Immature natural killer cell (primary cell): ENCODE measurements around the gene MNT. TPM values are rescaled to one million over a fixed set of nuclear protein-coding genes. Genes with fewer than 3 reads are reported as not detected.

Experiments used
- DNase-seq, 3 donors: peaks; one replicate each; pipeline ENCODE4 v3.0.0; 2022; ENCODE audit warnings: mixed read lengths in 1 of 3
- H3K27ac Mint-ChIP-seq, 6 donors: one replicate each; pipeline ENCODE4 v1.8.0; 2020; ENCODE audit warnings: mixed read lengths in 6 of 6, mild to moderate bottlenecking in 5 of 6, inconsistent platforms in 4 of 6, moderate library complexity in 3 of 6
- H3K27me3 Mint-ChIP-seq, 3 donors: one replicate each; pipeline ENCODE4 v1.8.0; 2020 to 2021; ENCODE audit warnings: low read depth in 3 of 3, mild to moderate bottlenecking in 3 of 3, mixed read lengths in 3 of 3, moderate library complexity in 3 of 3, inconsistent platforms in 1 of 3
- H3K36me3 Mint-ChIP-seq, 3 donors: one replicate each; pipeline ENCODE4 v1.8.0; 2020; ENCODE audit warnings: mixed read lengths in 3 of 3, inconsistent platforms in 2 of 3, mild to moderate bottlenecking in 2 of 3
- H3K4me1 Mint-ChIP-seq, 2 donors: one replicate each; pipeline ENCODE4 v1.8.0; 2020; ENCODE audit warnings: inconsistent platforms in 2 of 2, mild to moderate bottlenecking in 2 of 2, mixed read lengths in 2 of 2, moderate library complexity in 1 of 2
- H3K4me3 Mint-ChIP-seq, 5 donors: one replicate each; pipeline ENCODE4 v1.8.0; 2020; ENCODE audit warnings: mild to moderate bottlenecking in 5 of 5, mixed read lengths in 5 of 5, inconsistent platforms in 3 of 5, moderate library complexity in 3 of 5
- H3K9me3 Mint-ChIP-seq, 6 donors: one replicate each; pipeline ENCODE4 v1.8.0; 2020; ENCODE audit warnings: mild to moderate bottlenecking in 6 of 6, mixed read lengths in 6 of 6, inconsistent platforms in 4 of 6, moderate library complexity in 3 of 6
- polyA plus RNA-seq, 3 donors: library from polyadenylated mRNA; unstranded; fragments of 300-500 nt; fragmentation: Illumina TruSeq; gene quantifications; one replicate each; pipeline ENCODE4 v1.2.3, GENCODE V29; 2021

The MNT gene
- polyA plus RNA-seq, 3 donors from 2014 or later, result 0.10 to 1.1 (median 0.64) TPM

DNA sequence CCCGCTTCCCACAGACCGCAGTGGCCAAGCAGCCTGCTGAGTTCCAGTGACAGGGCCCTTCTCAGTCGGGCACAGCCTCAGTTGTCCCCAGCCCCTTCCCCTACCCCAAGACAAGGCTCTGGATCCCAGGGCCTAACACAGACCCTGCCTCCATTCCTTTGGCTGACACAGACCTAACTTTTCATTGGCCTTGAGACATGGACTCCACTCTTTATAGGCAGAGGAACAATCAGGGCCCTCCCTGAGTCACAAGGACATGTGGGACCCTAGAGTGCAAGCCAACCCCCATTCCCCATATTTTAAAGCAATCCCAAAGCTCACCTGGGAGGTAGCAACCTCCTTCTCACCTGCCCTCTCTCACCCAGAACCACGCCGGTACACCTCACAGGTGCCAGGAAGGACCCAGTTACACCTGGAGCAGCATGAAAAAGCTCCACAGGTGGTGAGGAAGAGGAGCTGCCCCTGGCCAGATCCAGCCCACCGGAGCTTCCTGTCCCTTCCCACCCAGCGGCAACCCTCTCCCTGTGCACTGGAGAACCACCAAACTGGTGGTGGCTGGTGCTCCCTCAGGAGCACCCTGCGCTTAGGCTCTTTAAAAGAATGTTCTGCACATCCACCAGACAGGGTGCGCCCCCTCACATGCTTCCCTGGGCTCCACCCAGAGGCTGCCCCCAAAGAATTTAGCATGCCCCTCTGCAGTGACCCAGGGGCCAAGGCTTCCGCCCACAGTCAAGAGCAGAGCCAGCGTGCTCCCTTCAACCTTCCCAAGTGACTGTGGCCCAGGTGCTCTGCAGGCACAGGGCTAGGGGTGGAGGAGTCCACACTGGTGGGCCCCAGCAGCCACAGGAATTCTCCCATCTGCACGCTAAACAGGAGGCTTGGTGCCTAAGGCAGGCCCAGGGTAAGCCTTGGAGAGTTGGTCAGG lies 3.4 kb downstream of the MNT start:
- peak overlapping the region; percentile 15 to 99 (median 66) for H3K4me3 Mint-ChIP-seq
- peaks cover 34 to 41% of the 10 kb centered on the region in 2 donors for H3K4me1 Mint-ChIP-seq
- H3K27ac Mint-ChIP-seq, result peak overlapping the region; percentile 50 to 99 (median 84)
- H3K9me3 Mint-ChIP-seq, result no peaks in the 10 kb centered on the region
- no peak for DNase-seq
- H3K27me3 Mint-ChIP-seq, result peaks cover 31 to 41% (median 31%) of the 10 kb centered on the region in 3 donors
- H3K36me3 Mint-ChIP-seq, result no peaks in the 10 kb centered on the region

DNA sequence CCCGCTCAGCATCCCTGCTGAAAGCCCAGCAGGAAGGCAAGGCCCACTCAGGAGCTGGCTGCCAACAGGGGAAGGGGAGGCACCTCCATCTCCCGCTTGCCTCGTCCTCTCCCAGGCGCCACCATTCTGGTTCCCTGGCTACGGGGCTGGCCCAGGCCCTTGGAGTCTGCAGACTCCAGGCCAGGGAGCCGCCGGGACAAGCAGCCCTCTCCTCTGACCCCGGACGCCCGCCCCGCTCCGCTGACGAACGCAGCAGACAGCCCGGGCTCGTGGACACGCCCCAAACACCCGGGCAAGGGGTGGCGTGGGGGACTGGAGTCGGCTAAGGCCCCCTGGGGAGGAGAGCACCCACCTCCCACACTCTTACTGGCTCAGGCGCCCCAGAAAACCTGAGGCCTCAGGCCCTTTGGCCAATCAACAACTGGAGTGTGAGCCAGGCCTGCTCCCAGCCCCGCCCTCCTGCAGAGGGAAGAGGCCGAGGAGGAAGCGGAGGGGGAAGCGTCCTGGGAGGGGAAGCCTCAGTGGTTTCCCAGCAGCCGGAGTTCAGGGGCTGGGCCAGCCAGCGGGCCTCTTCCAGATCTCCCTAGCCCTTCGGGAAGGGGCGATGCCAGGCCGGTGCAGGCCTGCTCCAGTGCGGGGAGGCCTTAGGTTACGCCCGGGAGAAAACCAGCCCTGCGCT lies 4.2 kb downstream of the MNT start:
- peaks cover 33 to 47% (median 37%) of the 10 kb centered on the region in 3 donors for H3K27me3 Mint-ChIP-seq
- H3K9me3 Mint-ChIP-seq, result no peaks in the 10 kb centered on the region
- peak overlapping the region in 5 of 6 donors; percentile 50 to 91 (median 81) for H3K27ac Mint-ChIP-seq
- H3K36me3 Mint-ChIP-seq, result no peaks in the 10 kb centered on the region
- DNase-seq, result peak in 1 of 3 donors; percentile 28
- peak overlapping the region in 2 of 5 donors; percentile 13 to 51 for H3K4me3 Mint-ChIP-seq
- H3K4me1 Mint-ChIP-seq, result peaks cover 39 to 43% of the 10 kb centered on the region in 2 donors

DNA sequence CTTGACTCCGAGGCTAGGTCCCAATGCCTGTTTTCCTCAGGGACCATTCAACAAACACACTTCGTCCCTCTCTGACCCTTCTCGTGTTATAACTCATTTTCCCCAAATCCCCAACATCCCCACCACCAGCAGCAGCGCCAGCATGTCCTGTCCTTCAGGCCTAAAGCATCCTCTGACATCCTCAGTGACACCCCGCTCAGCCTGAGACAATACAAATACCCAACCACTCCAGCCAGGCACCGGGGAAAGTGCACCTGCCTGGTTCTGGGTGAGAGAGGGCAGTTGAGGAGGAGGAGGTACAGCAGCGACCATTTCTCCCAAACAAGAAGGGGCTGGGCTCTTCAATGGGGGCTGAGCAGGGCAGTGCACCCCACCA lies 4.7 kb downstream of the MNT start:
- Mint-ChIP-seq H3K4me3 (peak overlapping the region in 4 of 5 donors; percentile 1 to 65 (median 35)), H3K27ac (peak overlapping the region; percentile 8 to 83 (median 66)), H3K36me3 (peaks cover 0 to 2% (median 0%) of the 10 kb centered on the region in 3 donors), H3K4me1 (peaks cover 45% of the 10 kb centered on the region in 2 donors), H3K9me3 (no peaks in the 10 kb centered on the region), H3K27me3 (peaks cover 27 to 41% (median 35%) of the 10 kb centered on the region in 3 donors)
- no peak for DNase-seq

DNA sequence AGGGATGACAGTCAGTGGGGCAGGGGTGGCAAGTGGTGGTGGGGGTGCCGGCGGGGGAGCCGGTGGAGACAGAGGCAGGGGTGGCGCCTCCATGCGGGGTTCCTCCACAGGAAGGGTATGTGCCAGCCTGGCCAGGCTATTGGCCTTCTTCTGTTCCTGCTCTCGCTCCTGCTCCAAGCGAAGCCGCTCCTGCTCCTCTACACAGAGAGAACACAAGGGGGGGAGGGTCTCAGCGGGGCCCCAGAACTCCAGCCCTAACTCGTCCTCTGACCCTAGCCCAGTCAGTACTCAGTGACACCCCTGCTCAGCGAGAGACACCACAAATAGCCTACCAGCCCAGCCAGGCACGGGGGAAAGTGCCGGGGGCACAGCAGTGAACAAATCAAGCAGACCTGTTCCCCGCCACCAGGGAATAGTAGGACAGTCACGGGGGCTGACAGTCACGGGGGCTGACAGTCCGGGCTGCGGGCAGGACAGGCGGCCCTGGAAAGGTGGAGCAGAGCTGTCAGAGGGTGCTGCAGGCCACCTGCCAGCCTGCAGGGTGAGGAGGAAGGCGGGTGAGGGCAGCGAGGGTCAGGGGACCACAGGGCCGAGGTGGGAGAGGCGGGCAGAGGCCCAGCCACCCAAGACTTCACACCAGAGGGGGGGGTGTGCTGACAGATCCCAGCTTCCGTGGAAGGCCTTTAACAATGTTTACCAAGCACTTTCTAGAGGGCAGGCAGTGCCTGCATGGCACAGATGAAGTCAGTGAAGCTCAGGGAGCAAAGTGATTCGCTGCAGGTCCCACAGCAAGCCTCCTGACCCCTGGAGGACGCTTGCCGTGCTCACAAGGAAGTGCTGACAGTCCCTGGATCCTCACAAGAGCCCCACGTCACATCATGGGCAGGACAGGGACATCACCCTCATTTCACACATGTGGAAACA lies 5.3 kb downstream of the MNT start:
- peaks cover 27 to 37% (median 36%) of the 10 kb centered on the region in 3 donors for H3K27me3 Mint-ChIP-seq
- peak overlapping the region; percentile 1 to 84 (median 37) for H3K4me3 Mint-ChIP-seq
- no peaks in the 10 kb centered on the region for H3K9me3 Mint-ChIP-seq
- DNase-seq, result no peak
- H3K27ac Mint-ChIP-seq, result peak overlapping the region; percentile 16 to 83 (median 66)
- peaks cover 45 to 46% of the 10 kb centered on the region in 2 donors for H3K4me1 Mint-ChIP-seq
- peaks cover 0 to 2% (median 0%) of the 10 kb centered on the region in 3 donors for H3K36me3 Mint-ChIP-seq

DNA sequence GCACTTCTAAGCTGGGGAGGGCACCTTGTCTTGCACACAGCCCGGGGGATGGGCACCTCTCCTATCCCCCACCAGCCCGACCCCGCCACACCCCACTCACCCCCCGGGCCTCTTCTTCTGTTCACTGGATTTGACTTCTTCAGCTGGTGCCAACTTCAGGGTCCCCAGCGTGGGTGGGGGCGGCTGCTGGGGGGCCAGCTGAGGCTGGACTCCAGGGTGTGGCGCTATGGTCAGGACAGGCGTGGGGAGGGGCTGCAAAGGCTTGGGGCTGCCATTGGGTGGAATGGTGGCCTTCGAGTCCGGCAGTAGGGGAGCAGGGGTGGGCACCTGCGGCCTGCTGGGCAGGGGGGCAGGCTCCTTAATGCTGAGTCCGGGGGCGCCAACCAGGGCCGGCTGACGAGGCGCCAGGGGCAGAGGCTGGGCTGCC lies 6.1 kb downstream of the MNT start:
- peaks cover 45 to 47% of the 10 kb centered on the region in 2 donors for H3K4me1 Mint-ChIP-seq
- DNase-seq, result no peak
- peak overlapping the region in 1 of 6 donors; percentile 81 for H3K27ac Mint-ChIP-seq
- peak overlapping the region in 3 of 5 donors; percentile 30 to 84 (median 36) for H3K4me3 Mint-ChIP-seq
- H3K36me3 Mint-ChIP-seq, result peaks cover 0 to 2% (median 0%) of the 10 kb centered on the region in 3 donors
- H3K27me3 Mint-ChIP-seq, result peaks cover 24 to 35% (median 31%) of the 10 kb centered on the region in 3 donors
- H3K9me3 Mint-ChIP-seq, result no peaks in the 10 kb centered on the region

DNA sequence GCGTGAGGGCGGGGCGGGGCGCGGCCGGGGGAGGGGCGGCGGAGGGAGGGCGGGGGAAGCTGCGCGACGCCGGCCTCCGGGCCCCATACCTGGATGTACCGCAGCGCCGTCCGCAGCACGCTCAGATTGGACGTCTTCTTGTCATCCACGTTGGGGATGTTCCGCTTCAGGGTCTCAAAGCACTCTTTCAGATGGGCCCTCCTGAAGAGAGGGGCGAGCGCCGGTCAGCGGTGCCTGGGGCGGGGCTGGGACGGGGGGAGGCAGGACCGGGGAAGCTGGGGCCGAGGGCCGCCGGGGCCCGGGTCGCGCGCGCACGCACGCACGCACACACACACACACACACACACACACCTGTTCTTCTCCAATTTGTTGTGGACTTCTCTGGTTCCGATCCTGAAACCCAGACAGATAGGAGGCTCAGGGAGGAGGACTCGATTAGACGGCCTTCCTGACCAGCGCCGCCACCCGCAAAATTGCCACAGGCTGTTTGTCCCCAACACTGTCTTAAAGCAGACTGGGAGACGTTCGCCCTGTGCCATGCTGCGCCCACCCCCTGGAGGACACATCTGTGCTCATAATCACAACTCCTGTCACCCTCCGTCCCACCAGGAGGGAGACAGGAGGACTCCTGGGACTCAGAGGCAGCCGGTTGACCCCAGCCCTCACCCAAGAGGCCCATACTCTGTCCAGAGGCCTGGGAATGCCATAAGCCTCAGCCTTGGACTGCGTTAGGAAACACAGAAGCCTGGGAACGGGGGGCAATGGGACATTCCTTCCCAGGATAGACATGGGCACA lies 6.7 kb downstream of the MNT start:
- H3K27me3 Mint-ChIP-seq, result peaks cover 21 to 31% (median 29%) of the 10 kb centered on the region in 3 donors
- peak overlapping the region; percentile 75 to 84 (median 77) for H3K4me3 Mint-ChIP-seq
- peaks cover 41 to 46% of the 10 kb centered on the region in 2 donors for H3K4me1 Mint-ChIP-seq
- DNase-seq, result no peak
- no peaks in the 10 kb centered on the region for H3K9me3 Mint-ChIP-seq
- H3K36me3 Mint-ChIP-seq, result peaks cover 0 to 2% (median 0%) of the 10 kb centered on the region in 3 donors
- H3K27ac Mint-ChIP-seq, result peak overlapping the region; percentile 73 to 91 (median 86)

DNA sequence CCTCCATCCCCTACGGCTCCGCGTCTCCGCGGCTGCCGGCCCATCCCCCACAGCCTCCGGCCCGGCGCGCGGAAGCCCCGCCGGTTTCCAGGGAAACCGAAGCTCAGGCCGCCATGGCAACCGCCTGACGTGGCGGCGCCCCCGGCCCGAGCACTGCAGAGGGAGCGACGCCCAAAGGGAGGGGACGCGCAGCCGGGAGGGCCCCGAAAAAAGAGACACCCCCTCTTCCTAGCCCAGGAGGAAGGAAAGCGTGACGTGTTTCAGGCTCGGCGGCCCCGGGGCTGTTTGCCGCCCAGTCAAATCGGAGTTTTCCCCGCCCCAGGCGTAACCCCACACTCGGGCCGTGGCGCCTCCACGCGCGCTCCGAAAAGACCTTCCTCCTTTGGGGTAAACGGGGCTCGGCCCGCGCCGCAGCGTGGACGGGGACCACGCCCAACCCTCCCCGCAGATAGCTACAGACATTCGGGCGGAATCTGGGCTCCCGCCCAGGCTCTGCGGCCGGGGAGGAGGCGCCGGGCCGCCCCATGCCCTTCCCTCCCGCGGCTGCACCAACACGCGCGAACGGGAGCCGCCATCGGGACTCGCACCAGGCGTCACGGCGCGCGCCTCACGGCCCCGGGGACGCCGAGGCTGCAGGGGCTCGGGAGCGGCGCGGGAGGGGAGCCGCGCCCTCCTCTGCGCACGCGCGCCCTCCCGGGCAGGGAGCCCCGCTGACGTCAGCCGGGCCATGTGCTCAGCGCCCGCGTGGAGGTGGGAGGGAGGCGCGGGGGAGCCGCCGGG lies 7.5 kb downstream of the MNT start:
- Mint-ChIP-seq H3K36me3 (peaks cover 0 to 5% (median 1%) of the 10 kb centered on the region in 3 donors), H3K4me1 (peaks cover 33 to 41% of the 10 kb centered on the region in 2 donors), H3K27ac (peak overlapping the region; percentile 78 to 96 (median 92)), H3K9me3 (no peaks in the 10 kb centered on the region), H3K27me3 (peaks cover 23 to 29% (median 28%) of the 10 kb centered on the region in 3 donors), H3K4me3 (peak overlapping the region; percentile 82 to 90 (median 88))
- peak; percentile 88 to 91 (median 91) for DNase-seq

DNA sequence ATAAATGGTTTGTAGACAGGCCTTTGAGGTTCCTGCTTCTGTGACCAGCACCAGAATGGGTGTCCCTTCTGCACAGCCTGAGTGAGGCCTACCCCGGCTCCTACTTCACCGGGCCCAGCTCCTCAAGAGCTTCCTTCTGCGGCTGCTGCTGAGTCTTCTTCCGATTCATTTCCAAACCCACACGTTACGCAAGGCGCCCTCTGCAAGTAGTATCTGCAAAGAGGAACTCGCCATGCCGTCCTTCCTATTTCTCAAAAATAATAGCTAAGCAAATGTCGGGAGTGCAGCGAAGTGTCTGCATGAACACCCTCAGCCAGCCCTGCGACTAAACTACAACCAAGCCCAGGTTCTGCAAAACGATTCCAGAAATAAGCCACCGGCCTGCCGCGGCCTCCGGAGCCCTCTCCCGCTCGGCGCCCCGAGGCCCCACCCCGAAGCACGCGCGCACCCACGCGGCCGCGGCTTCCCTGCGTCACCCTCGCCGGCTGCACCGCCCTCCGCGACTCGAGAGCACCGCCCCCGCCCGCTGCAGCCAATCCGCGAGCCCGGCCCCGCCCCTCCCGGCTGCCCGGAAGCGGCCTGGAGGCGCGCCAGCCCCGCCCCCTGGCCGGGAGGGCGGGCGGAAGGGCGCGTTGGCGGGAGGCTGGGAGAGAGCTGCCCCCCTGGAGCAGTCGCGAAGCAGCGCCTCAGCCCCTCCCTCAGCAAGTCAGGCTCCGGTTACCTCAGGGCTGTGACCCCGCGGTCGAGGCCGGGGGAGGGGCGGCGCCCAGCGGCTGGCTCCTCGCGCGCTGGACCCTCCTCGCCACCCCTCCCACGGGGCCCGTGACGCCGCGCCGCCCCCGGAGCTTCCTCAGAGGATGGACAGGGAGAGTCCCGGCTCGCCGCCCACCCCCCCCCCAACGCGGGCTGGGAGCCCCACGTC lies 8.3 kb downstream of the MNT start:
- peaks cover 23 to 30% (median 27%) of the 10 kb centered on the region in 3 donors for H3K27me3 Mint-ChIP-seq
- H3K27ac Mint-ChIP-seq, result peak overlapping the region; percentile 95 to 99 (median 98)
- peaks cover 0 to 7% (median 4%) of the 10 kb centered on the region in 3 donors for H3K36me3 Mint-ChIP-seq
- no peaks in the 10 kb centered on the region for H3K9me3 Mint-ChIP-seq
- peaks cover 26 to 34% of the 10 kb centered on the region in 2 donors for H3K4me1 Mint-ChIP-seq
- H3K4me3 Mint-ChIP-seq, result peak overlapping the region; percentile 91 to 98 (median 93)
- DNase-seq, result peak; percentile 99

DNA sequence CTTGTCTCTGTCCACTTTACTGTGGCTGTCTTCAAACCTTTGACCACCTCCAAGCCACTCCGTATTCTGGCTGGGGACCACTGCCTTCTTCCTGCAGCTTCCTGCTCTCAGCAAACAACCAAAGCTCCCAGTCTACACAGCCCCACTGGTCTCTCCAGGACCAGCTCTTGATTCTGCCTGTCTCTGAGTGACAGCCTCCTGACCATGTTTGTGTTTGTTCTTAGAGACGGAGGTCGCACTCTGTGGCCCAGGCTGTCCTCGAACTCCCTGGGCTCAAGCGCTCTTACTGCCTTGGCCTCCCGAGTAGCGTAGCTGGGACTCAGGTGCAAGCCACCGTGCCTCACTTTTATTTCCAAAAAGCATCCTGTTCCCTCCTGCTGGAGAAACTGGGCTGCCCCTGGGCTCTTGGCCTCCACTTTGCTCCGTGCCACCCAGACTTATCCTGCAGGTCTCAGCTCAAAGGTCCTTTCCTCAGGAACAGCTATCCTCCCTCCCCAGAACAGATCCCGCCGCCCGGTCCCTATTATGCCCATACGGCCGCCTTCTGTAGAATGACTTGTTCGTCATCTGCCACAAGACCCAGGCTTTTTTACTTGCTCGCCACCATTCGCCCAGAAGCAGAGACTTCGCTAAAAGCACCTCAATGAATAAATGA lies 9.1 kb downstream of the MNT start:
- H3K4me3 Mint-ChIP-seq, result peak overlapping the region; percentile 91 to 98 (median 93)
- H3K9me3 Mint-ChIP-seq, result no peaks in the 10 kb centered on the region
- peaks cover 0 to 7% (median 4%) of the 10 kb centered on the region in 3 donors for H3K36me3 Mint-ChIP-seq
- peaks cover 20 to 28% of the 10 kb centered on the region in 2 donors for H3K4me1 Mint-ChIP-seq
- peak overlapping the region; percentile 95 to 99 (median 98) for H3K27ac Mint-ChIP-seq
- peaks cover 21 to 31% (median 27%) of the 10 kb centered on the region in 3 donors for H3K27me3 Mint-ChIP-seq
- DNase-seq, result no peak

DNA sequence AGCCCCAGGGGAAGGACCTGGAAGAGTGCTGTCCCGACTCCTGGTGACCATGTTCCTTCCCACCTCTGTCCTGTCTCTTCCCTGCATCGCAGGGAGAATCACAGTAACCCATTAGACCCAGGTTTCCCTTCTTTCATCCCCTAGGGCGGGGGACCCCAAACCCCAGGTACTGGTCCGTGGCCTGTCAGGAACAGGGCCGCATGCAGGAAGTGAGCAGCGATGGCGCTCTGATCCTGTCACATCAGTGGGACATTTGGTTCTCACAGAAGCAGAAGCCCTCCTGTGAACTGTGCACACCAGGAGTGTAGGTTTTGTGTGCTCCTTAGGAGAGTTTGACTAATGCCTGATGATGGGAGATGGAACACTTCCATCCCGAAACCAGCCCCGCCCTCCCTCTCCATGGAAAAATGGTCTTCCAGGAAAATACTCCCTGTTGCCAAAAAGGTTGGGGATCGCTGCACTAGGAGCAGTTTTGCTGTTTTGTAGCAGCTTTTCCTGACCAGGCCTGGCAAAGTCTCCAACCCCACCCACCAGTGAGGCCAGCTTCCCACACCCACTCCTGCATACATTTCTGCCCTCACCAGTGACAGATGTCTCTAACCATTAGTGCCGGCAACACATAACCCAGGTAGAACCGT lies 10.5 kb downstream of the MNT start:
- Mint-ChIP-seq H3K4me3 (no peak overlapping the region), H3K27ac (peak overlapping the region; percentile 81 to 99 (median 83)), H3K36me3 (peaks cover 0 to 7% (median 4%) of the 10 kb centered on the region in 3 donors), H3K27me3 (peaks cover 20 to 29% (median 27%) of the 10 kb centered on the region in 3 donors), H3K4me1 (peaks cover 14 to 23% of the 10 kb centered on the region in 2 donors), H3K9me3 (no peaks in the 10 kb centered on the region)
- no peak for DNase-seq
